Nephron (organoid): ENCODE data around the gene CTXN2.

Experiments used
- H3K27ac Mint-ChIP-seq, 3 experiments: 2 replicates each; pipeline ENCODE4 v1.8.0; 2020; ENCODE audit warnings: mixed read lengths in 3 of 3, mild to moderate bottlenecking in 2 of 3, moderate library complexity in 1 of 3
- H3K27me3 Mint-ChIP-seq: 2 replicates; pipeline ENCODE4 v1.8.0; 2021; ENCODE audit warnings: low read depth, mild to moderate bottlenecking, moderate library complexity, mixed read lengths
- H3K36me3 Mint-ChIP-seq: 2 replicates; pipeline ENCODE4 v1.8.0; 2020; ENCODE audit warnings: low read depth, mixed read lengths
- H3K4me1 Mint-ChIP-seq: 2 replicates; pipeline ENCODE4 v1.8.0; 2020; ENCODE audit warnings: mixed read lengths
- H3K4me3 Mint-ChIP-seq, 3 experiments: 2 replicates each; pipeline ENCODE4 v1.8.0; 2020; ENCODE audit warnings: mild to moderate bottlenecking in 3 of 3, mixed read lengths in 3 of 3, moderate library complexity in 2 of 3
- H3K9me3 Mint-ChIP-seq: 2 replicates; pipeline ENCODE4 v1.8.0; 2020; ENCODE audit warnings: mixed read lengths
- TF ChIP-seq, protein P1 (sequence below), 3 experiments: fragments of 200-600 bp; sonication (generic); IDR thresholded peaks; one replicate each; pipeline ENCODE4 v1.5.0; 2021; ENCODE audit warnings: antibody characterized with exemption in 3 of 3; ENCODE audit not compliant: unreplicated experiment in 3 of 3

Gene CTXN2

DNA sequence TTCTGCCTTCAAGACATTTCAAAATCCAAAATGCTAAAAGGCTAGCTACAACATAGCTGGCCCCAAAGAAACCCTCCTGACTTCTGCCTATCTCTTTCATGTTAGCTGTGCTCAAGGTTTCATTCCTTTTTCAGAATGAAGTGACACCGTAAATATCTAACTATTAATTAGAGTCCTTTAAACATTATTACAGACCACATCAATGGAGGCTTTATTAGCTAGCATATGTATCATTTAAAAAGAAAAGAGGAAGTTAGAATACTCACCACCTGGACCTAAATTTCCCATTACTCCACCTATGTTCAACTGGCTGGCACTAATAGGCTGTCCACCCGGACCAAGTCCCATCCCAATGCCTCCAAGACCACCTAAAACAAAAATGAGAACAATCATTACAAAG, 37.9 kb upstream of the CTXN2 start:
- H3K27me3 Mint-ChIP-seq, result no peaks in the 10 kb centered on the region
- H3K9me3 Mint-ChIP-seq, result no peaks in the 10 kb centered on the region
- no peak overlapping the region for H3K27ac Mint-ChIP-seq
- TF ChIP-seq, protein P1, sequence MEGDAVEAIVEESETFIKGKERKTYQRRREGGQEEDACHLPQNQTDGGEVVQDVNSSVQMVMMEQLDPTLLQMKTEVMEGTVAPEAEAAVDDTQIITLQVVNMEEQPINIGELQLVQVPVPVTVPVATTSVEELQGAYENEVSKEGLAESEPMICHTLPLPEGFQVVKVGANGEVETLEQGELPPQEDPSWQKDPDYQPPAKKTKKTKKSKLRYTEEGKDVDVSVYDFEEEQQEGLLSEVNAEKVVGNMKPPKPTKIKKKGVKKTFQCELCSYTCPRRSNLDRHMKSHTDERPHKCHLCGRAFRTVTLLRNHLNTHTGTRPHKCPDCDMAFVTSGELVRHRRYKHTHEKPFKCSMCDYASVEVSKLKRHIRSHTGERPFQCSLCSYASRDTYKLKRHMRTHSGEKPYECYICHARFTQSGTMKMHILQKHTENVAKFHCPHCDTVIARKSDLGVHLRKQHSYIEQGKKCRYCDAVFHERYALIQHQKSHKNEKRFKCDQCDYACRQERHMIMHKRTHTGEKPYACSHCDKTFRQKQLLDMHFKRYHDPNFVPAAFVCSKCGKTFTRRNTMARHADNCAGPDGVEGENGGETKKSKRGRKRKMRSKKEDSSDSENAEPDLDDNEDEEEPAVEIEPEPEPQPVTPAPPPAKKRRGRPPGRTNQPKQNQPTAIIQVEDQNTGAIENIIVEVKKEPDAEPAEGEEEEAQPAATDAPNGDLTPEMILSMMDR (IDR thresholded peaks at IDR 0.05; ENCODE audit: unreplicated experiment in 3 of 3), result no peak
- peaks cover 44% of the 10 kb centered on the region for H3K36me3 Mint-ChIP-seq
- H3K4me3 Mint-ChIP-seq, result no peak overlapping the region
- no peaks in the 10 kb centered on the region for H3K4me1 Mint-ChIP-seq

DNA sequence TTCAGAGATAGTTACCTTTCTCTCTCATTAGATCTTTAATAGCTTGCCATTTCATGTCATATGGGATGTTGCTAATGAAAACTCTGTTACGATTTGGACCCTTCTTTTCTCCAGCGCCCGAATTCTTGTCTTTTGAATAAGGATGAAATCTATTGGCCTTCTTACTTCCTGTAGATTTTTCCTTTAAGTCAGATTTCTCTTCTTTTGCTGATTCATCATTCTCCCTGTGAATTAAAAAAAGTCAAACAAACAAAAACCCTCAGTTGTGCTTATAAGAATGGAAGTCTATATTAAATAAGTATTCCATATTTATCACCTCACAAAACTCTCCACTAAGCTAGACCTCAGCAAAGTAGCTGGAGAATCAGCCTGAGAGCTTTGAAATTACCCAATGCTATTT, 22.8 kb upstream of the CTXN2 start:
- Mint-ChIP-seq H3K9me3 (peaks cover 20% of the 10 kb centered on the region), H3K4me1 (no peaks in the 10 kb centered on the region), H3K27ac (peak overlapping the region in 1 of 3 experiments; percentile 12), H3K27me3 (no peaks in the 10 kb centered on the region), H3K36me3 (peaks cover 70% of the 10 kb centered on the region), H3K4me3 (no peak overlapping the region)
- TF ChIP-seq, protein P1 (IDR thresholded peaks at IDR 0.05; ENCODE audit: unreplicated experiment in 3 of 3), result no peak

DNA sequence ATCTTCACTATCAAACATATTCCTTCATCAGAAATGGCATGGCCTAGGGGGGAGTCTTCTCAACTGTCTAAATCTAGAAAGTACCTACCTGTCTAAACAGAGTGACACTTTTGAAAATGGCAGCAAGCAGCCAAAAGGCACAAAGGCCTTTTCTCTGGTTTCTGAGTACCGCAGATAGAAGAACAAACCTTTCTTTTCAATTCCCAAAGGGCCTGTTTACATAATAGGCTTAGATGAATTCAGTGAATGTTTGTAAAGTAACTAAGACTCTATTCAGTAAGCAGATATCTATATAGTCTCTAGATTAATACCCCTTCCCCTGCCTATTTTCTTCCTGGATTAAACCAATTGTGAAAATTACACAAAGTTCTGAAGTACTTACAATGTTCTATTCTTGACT, 20.5 kb upstream of the CTXN2 start:
- H3K27ac Mint-ChIP-seq, result no peak overlapping the region
- H3K27me3 Mint-ChIP-seq, result no peaks in the 10 kb centered on the region
- no peaks in the 10 kb centered on the region for H3K4me1 Mint-ChIP-seq
- no peak overlapping the region for H3K4me3 Mint-ChIP-seq
- TF ChIP-seq, protein P1 (IDR thresholded peaks at IDR 0.05; ENCODE audit: unreplicated experiment in 3 of 3), result no peak
- H3K36me3 Mint-ChIP-seq, result peaks cover 70% of the 10 kb centered on the region
- peaks cover 28% of the 10 kb centered on the region for H3K9me3 Mint-ChIP-seq

DNA sequence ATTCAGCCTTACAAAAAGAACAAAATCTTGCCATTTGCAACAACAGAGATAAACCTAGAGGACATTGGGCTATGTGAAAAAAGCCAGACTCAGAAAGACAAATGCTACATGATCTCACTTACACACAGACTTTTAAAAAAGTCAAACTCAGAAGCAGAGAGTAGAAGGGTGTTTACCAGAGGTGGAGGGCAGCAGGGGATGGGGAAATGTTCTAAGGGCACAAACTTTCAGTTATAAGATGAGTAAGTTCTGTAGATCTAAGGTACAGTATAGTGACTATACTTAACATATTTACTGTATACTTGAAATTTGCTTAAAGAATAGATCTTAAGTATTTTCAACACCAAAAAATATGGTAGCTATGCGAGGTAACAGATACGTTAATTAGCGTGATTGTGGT, 16.3 kb upstream of the CTXN2 start:
- TF ChIP-seq, protein P1 (IDR thresholded peaks at IDR 0.05; ENCODE audit: unreplicated experiment in 3 of 3), result no peak
- H3K27ac Mint-ChIP-seq, result no peak overlapping the region
- no peaks in the 10 kb centered on the region for H3K27me3 Mint-ChIP-seq
- peak overlapping the region in 2 of 3 experiments; percentile 3 to 25 for H3K4me3 Mint-ChIP-seq
- peaks cover 28% of the 10 kb centered on the region for H3K9me3 Mint-ChIP-seq
- H3K4me1 Mint-ChIP-seq, result peaks cover 16% of the 10 kb centered on the region
- peaks cover 49% of the 10 kb centered on the region for H3K36me3 Mint-ChIP-seq

DNA sequence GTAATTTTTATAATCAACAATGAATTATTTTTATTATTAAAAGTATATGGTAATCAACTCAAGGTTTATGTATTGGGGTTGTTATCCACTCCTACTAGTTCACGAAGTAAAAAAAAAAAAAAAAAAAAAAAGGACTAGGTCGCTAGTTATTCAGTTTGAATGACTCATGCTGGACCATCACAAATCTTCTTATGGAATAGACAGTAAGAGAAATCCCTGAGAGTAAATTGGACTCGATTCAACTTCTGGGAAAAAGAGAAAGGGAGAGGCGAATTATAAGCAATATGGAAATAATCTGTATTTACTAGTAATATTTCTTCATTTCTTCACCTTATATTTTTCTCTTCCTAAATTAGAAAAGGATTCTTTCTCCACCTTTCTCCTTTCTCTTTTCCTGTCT, 15.4 kb upstream of the CTXN2 start:
- H3K4me1 Mint-ChIP-seq, result peaks cover 16% of the 10 kb centered on the region
- H3K4me3 Mint-ChIP-seq, result peak overlapping the region; percentile 94 to 97 (median 94)
- H3K9me3 Mint-ChIP-seq, result peaks cover 25% of the 10 kb centered on the region
- TF ChIP-seq, protein P1 (IDR thresholded peaks at IDR 0.05; ENCODE audit: unreplicated experiment in 3 of 3), result no peak
- peak overlapping the region in 1 of 3 experiments; percentile 46 for H3K27ac Mint-ChIP-seq
- no peaks in the 10 kb centered on the region for H3K27me3 Mint-ChIP-seq
- H3K36me3 Mint-ChIP-seq, result peaks cover 44% of the 10 kb centered on the region

GRCh38 chr15:48176957-48177356, 14.5 kb upstream of the CTXN2 start:
- TF ChIP-seq, protein P1 (IDR thresholded peaks at IDR 0.05; ENCODE audit: unreplicated experiment in 3 of 3), result no peak
- Mint-ChIP-seq H3K4me1 (peaks cover 16% of the 10 kb centered on the region), H3K9me3 (peaks cover 22% of the 10 kb centered on the region), H3K4me3 (peak overlapping the region; percentile 94 to 97 (median 94)), H3K27ac (peak overlapping the region; percentile 98 to 99 (median 98)), H3K27me3 (no peaks in the 10 kb centered on the region), H3K36me3 (peaks cover 37% of the 10 kb centered on the region)
